ENCODE data around the gene ZNF804B.

Gene ZNF804B

GRCh38 chr7:88787777-88788176 lies 28.3 kb downstream of the ZNF804B start:
- H3K9ac ChIP-seq (ENCODE audit: low read length): no peak overlapping the region
- H3K4me3 ChIP-seq (ENCODE audit: low read length): no peak overlapping the region
- no peaks in the 10 kb centered on the region for H3K27me3 ChIP-seq (ENCODE audit: control insufficient read depth, insufficient read depth, low read length)
- no peaks in the 10 kb centered on the region for H3K9me3 ChIP-seq (ENCODE audit: control insufficient read depth, low read length)
- H3K4me1 ChIP-seq (ENCODE audit: control insufficient read depth, insufficient read depth, low read length): no peaks in the 10 kb centered on the region
- no peaks in the 10 kb centered on the region for H3K36me3 ChIP-seq (ENCODE audit: control insufficient read depth, insufficient read depth, low read length)

GRCh38 chr7:88789480-88790064 lies 30.1 kb downstream of the ZNF804B start:
- Histone ChIP-seq H3K4me1 (ENCODE audit: control insufficient read depth, insufficient read depth, low read length) (no peaks in the 10 kb centered on the region), H3K9me3 (ENCODE audit: control insufficient read depth, low read length) (no peaks in the 10 kb centered on the region), H3K27me3 (ENCODE audit: control insufficient read depth, insufficient read depth, low read length) (no peaks in the 10 kb centered on the region), H3K4me3 (ENCODE audit: low read length) (no peak overlapping the region), H3K9ac (ENCODE audit: low read length) (no peak overlapping the region), H3K36me3 (ENCODE audit: control insufficient read depth, insufficient read depth, low read length) (no peaks in the 10 kb centered on the region)

DNA sequence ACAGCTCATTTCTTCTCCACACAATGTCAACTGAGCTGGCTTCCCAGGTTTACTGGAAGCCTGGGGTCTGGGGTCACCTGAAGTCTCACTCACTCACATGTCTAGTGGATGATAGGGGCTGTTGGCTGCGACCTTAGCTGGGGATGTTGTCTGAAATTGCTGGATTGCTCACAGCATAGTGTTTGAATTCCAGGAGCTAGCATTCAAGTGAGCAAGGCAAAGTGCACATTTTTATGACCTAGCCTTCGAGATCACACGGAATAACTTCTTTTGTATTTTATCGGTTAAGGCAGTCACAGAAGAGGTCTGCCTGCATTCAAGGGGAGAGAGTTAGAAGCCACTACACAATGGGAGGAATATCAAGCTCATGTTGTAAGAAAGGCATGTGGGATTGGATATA lies 32.4 kb downstream of the ZNF804B start:
- H3K4me1 ChIP-seq (ENCODE audit: control insufficient read depth, insufficient read depth, low read length): no peaks in the 10 kb centered on the region
- no peaks in the 10 kb centered on the region for H3K36me3 ChIP-seq (ENCODE audit: control insufficient read depth, insufficient read depth, low read length)
- no peak overlapping the region for H3K9ac ChIP-seq (ENCODE audit: low read length)
- no peaks in the 10 kb centered on the region for H3K27me3 ChIP-seq (ENCODE audit: control insufficient read depth, insufficient read depth, low read length)
- H3K4me3 ChIP-seq (ENCODE audit: low read length): no peak overlapping the region
- no peaks in the 10 kb centered on the region for H3K9me3 ChIP-seq (ENCODE audit: control insufficient read depth, low read length)

- H3K27me3 ChIP-seq (ENCODE audit: control insufficient read depth, insufficient read depth, low read length): no peaks in the 10 kb centered on the region
- no peaks in the 10 kb centered on the region for H3K4me1 ChIP-seq (ENCODE audit: control insufficient read depth, insufficient read depth, low read length)
- no peaks in the 10 kb centered on the region for H3K9me3 ChIP-seq (ENCODE audit: control insufficient read depth, low read length)
- H3K4me3 ChIP-seq (ENCODE audit: low read length): no peak overlapping the region
- H3K36me3 ChIP-seq (ENCODE audit: control insufficient read depth, insufficient read depth, low read length): no peaks in the 10 kb centered on the region
- H3K9ac ChIP-seq (ENCODE audit: low read length): no peak overlapping the region
These were observed 32.9 kb downstream of the ZNF804B start for GRCh38 chr7:88792361-88792760.

DNA sequence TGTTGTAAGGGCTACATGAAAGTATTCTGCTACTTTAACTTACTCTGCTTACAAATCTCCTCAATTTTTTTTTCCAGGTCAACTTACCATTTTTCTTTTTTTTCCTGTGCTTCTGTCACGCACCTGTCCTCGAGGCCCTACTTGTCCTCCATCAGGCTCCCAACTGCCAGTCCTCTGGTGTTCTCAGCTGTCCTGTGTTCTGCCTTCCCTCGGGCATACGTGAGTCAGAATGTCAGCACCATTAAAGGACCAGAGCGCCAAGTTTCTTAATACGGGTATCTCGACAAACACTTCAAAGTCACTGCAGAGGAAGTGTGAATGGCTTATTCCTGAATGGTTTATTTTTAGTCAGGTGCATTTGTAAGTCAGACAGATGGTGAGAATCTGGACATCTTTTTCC lies 36.1 kb downstream of the ZNF804B start, which contains the start of gene TEX47:
TSS of gene TEX47 (minus strand) at position 185 of the 400 bp plus-strand sequence. CDS start 795 bp downstream, outside the sequence.
- Histone ChIP-seq H3K4me3 (ENCODE audit: low read length) (no peak within 1 kb of the TSS), H3K9ac (ENCODE audit: low read length) (no peak within 1 kb of the TSS), H3K4me1 (ENCODE audit: control insufficient read depth, insufficient read depth, low read length) (no peaks in the 10 kb centered on the region), H3K9me3 (ENCODE audit: control insufficient read depth, low read length) (no peaks in the 10 kb centered on the region), H3K36me3 (ENCODE audit: control insufficient read depth, insufficient read depth, low read length) (no peaks in the 10 kb centered on the region), H3K27me3 (ENCODE audit: control insufficient read depth, insufficient read depth, low read length) (no peaks in the 10 kb centered on the region)

DNA sequence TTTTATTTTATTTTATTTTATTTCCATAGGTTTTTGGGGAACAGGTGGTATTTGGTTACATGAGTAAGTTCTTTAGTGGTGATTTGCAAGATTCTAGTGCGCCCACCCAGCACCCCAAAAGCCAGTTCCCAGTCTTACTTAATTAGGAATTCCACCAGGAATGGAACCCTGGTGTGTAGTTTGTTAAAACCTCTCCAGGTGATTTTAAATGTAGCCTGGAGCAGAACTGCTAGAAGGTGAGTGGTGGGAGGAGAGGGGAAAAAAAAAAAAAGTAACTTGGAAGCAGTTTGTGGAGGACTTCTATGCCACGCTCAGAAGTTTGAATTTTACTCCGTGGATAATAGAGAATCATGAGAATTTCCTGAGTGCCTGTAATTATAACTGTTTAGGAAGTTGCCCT lies 41.5 kb downstream of the ZNF804B start:
- Histone ChIP-seq H3K36me3 (ENCODE audit: control insufficient read depth, insufficient read depth, low read length) (no peaks in the 10 kb centered on the region), H3K4me3 (ENCODE audit: low read length) (no peak overlapping the region), H3K4me1 (ENCODE audit: control insufficient read depth, insufficient read depth, low read length) (no peaks in the 10 kb centered on the region), H3K9me3 (ENCODE audit: control insufficient read depth, low read length) (no peaks in the 10 kb centered on the region), H3K9ac (ENCODE audit: low read length) (no peak overlapping the region), H3K27me3 (ENCODE audit: control insufficient read depth, insufficient read depth, low read length) (no peaks in the 10 kb centered on the region)

DNA sequence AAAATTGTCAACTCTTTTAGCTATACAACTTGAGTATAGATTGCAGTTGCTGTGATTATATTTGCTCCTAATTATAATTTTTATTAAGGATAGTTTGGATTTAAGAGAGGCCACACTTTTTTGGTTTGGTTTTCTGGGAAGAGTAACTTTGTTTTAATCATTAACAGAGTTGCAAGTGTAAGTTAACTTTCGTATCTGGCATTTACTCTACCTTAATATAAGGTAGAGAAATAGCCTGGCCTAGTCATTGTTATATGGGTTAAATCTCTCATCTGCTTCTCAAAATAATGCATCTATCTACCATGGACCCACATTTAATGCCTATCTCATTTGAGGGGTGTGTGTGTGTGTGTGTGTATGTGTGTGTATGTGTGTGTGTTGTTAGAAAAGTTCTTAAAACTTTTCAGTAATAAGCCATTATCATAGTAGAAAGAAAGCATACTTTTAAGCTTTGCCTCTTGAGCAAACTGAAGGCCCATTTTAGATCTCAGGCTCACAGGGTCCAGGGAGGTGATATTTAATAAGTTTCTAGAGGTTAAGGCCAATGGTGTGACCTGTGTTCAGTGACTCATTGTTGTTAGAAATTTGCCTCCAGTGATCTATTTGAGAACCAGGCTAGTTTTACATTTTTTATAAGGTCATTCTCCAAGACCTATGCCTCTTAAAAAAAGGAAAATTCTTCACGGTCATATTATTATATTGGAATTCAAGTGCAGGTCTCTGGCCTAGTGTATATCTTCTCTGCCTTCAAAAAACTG lies 47.0 kb downstream of the ZNF804B start:
- Histone ChIP-seq H3K9me3 (ENCODE audit: control insufficient read depth, low read length) (no peaks in the 10 kb centered on the region), H3K27me3 (ENCODE audit: control insufficient read depth, insufficient read depth, low read length) (no peaks in the 10 kb centered on the region), H3K4me3 (ENCODE audit: low read length) (no peak overlapping the region), H3K36me3 (ENCODE audit: control insufficient read depth, insufficient read depth, low read length) (no peaks in the 10 kb centered on the region), H3K9ac (ENCODE audit: low read length) (no peak overlapping the region), H3K4me1 (ENCODE audit: control insufficient read depth, insufficient read depth, low read length) (no peaks in the 10 kb centered on the region)

- no peak overlapping the region for H3K4me3 ChIP-seq (ENCODE audit: low read length)
- H3K27me3 ChIP-seq (ENCODE audit: control insufficient read depth, insufficient read depth, low read length): no peaks in the 10 kb centered on the region
- H3K9ac ChIP-seq (ENCODE audit: low read length): no peak overlapping the region
- H3K36me3 ChIP-seq (ENCODE audit: control insufficient read depth, insufficient read depth, low read length): no peaks in the 10 kb centered on the region
- H3K9me3 ChIP-seq (ENCODE audit: control insufficient read depth, low read length): no peaks in the 10 kb centered on the region
- no peaks in the 10 kb centered on the region for H3K4me1 ChIP-seq (ENCODE audit: control insufficient read depth, insufficient read depth, low read length)
These were observed 59.1 kb downstream of the ZNF804B start for GRCh38 chr7:88818552-88818951.

DNA sequence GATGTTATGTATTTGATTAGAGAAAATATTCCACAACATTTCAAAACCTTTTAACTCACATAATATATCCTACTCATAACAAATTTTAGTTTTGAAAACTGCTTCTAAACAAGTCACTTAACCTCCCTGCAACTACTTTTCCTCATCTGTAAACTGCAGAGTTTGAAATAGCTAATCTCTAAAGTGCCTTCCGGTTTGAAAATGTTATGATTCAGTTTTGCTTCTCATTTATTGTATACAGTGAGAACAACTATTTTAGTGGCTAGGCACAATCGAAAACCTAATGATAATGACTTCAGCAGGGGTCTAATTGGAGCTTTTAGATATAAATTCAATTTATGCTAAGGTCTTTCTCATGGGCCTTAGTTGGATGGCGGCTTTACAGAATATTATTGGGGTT lies 66.7 kb downstream of the ZNF804B start:
- Histone ChIP-seq H3K4me3 (ENCODE audit: low read length) (no peak overlapping the region), H3K27me3 (ENCODE audit: control insufficient read depth, insufficient read depth, low read length) (no peaks in the 10 kb centered on the region), H3K4me1 (ENCODE audit: control insufficient read depth, insufficient read depth, low read length) (no peaks in the 10 kb centered on the region), H3K9ac (ENCODE audit: low read length) (no peak overlapping the region), H3K36me3 (ENCODE audit: control insufficient read depth, insufficient read depth, low read length) (no peaks in the 10 kb centered on the region), H3K9me3 (ENCODE audit: control insufficient read depth, low read length) (no peaks in the 10 kb centered on the region)

- H3K27me3 ChIP-seq (ENCODE audit: control insufficient read depth, insufficient read depth, low read length): no peaks in the 10 kb centered on the region
- H3K4me1 ChIP-seq (ENCODE audit: control insufficient read depth, insufficient read depth, low read length): no peaks in the 10 kb centered on the region
- H3K36me3 ChIP-seq (ENCODE audit: control insufficient read depth, insufficient read depth, low read length): no peaks in the 10 kb centered on the region
- no peaks in the 10 kb centered on the region for H3K9me3 ChIP-seq (ENCODE audit: control insufficient read depth, low read length)
- H3K9ac ChIP-seq (ENCODE audit: low read length): no peak overlapping the region
- no peak overlapping the region for H3K4me3 ChIP-seq (ENCODE audit: low read length)
These were observed 75.7 kb downstream of the ZNF804B start for GRCh38 chr7:88835147-88835728.

DNA sequence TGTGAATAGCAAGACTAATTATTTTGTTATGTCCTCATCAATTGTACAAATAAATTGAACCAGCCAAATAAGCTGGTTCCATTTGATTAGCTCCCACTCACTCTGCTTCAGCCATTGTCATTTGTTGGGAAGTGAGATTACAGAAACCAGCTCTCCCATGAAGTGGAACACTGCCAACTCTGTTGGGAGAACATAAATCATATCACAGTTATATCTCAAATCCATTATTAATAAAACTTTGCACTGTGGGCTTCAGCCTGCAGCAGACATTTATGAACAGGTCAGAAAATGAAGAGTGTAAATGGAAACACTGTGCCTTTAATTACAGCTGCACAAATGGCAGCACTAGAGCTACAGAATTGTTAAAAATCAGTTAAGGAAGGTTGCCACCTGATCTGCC lies 82.7 kb downstream of the ZNF804B start:
- Histone ChIP-seq H3K4me1 (ENCODE audit: control insufficient read depth, insufficient read depth, low read length) (no peaks in the 10 kb centered on the region), H3K27me3 (ENCODE audit: control insufficient read depth, insufficient read depth, low read length) (no peaks in the 10 kb centered on the region), H3K9me3 (ENCODE audit: control insufficient read depth, low read length) (no peaks in the 10 kb centered on the region), H3K4me3 (ENCODE audit: low read length) (no peak overlapping the region), H3K36me3 (ENCODE audit: control insufficient read depth, insufficient read depth, low read length) (no peaks in the 10 kb centered on the region), H3K9ac (ENCODE audit: low read length) (no peak overlapping the region)

GRCh38 chr7:88845091-88845490 lies 85.6 kb downstream of the ZNF804B start:
- no peak overlapping the region for H3K9ac ChIP-seq (ENCODE audit: low read length)
- no peak overlapping the region for H3K4me3 ChIP-seq (ENCODE audit: low read length)
- no peaks in the 10 kb centered on the region for H3K9me3 ChIP-seq (ENCODE audit: control insufficient read depth, low read length)
- no peaks in the 10 kb centered on the region for H3K4me1 ChIP-seq (ENCODE audit: control insufficient read depth, insufficient read depth, low read length)
- H3K27me3 ChIP-seq (ENCODE audit: control insufficient read depth, insufficient read depth, low read length): no peaks in the 10 kb centered on the region
- no peaks in the 10 kb centered on the region for H3K36me3 ChIP-seq (ENCODE audit: control insufficient read depth, insufficient read depth, low read length)

Data from mucosa of stomach (tissue), 1 donor.